K562 (cell line): Measurements from ENCODE around the gene IL20RB. TPM values are rescaled to one million over a fixed set of nuclear protein-coding genes. Genes with fewer than 3 reads are reported as not detected.

Experiments used
- ATAC-seq: fragments of 200-7000 bp; cut with Tn5 transposase; 3 replicates; pipeline ENCODE4 v1.9.1; 2020; ENCODE audit warnings: moderate library complexity
- BruUV-seq: library from RNA; stranded (reverse); fragments of 400-500 nt; replicated peaks from 2 replicates; lab custom pipeline; 2021; lab: Mats Ljungman, UMichigan
- CTCF ChIA-PET: fragments of 300-600 bp; formaldehyde crosslinking; extraction: SDS; loops from one replicate; lab custom pipeline; 2021; ENCODE audit warnings: low intra/inter-chr PET ratio; lab: Yijun Ruan, JAX
- POLR2A ChIA-PET: fragments of 300-600, 350-650 bp; sonication (Branson Sonifier 250); formaldehyde crosslinking; extraction: SDS; loops from one replicate; lab custom pipeline; 2021; ENCODE audit warnings: antibody characterized with exemption, inconsistent platforms; lab: Yijun Ruan, JAX
- DNase-seq, 4 experiments: peaks; one replicate each; pipeline versions ENCODE4 v3.0.0 to v3.0.0-alpha.2; 2011 to 2018; ENCODE audit warnings: low spot score in 3 of 4, mixed read lengths in 3 of 4; ENCODE audit errors: extremely low read depth in 1 of 4
- FAIRE-seq: peaks from 2 replicates; lab custom pipeline; 2011; peaks lifted over from hg19 to GRCh38; lab: Jason Lieb, UNC
- H2AFZ ChIP-seq: 2 replicates; pipeline ENCODE4 v1.6.0; 2011; ENCODE audit warnings: low read depth, low read length, control low read depth, inconsistent platforms
- H3K27ac ChIP-seq: fragments of 200-600 bp; 3 replicates; pipeline ENCODE4 v1.8.0; 2011; ENCODE audit warnings: low read depth, mild to moderate bottlenecking, control low read depth, inconsistent platforms, low read length, moderate library complexity, mixed read lengths; ENCODE audit errors: extremely low read depth
- H3K27me3 ChIP-seq, 2 experiments: fragments of 300-600 bp in 1 of 2; 2 replicates in 1 of 2; 3 replicates in 1 of 2; pipeline versions ENCODE4 v1.6.0 to v1.8.0; 2011; ENCODE audit warnings: inconsistent platforms in 2 of 2, low read length in 2 of 2, mild to moderate bottlenecking in 1 of 2, mixed read lengths in 1 of 2, moderate library complexity in 1 of 2; ENCODE audit not compliant: control insufficient read depth in 2 of 2, insufficient read depth in 2 of 2
- H3K36me3 ChIP-seq: fragments of 300-600 bp; 3 replicates; pipeline ENCODE4 v1.8.0; 2011; ENCODE audit warnings: mild to moderate bottlenecking, low read length, inconsistent platforms; ENCODE audit not compliant: control insufficient read depth, insufficient read depth
- H3K4me1 ChIP-seq, 2 experiments: fragments of 200-600 bp in 1 of 2; replicated peaks in 1 of 2; 2 replicates in 1 of 2; 3 replicates in 1 of 2; pipeline versions ENCODE4 v1.5.1 to v1.8.0; 2011; ENCODE audit warnings: inconsistent platforms in 2 of 2, low read length in 2 of 2, mild to moderate bottlenecking in 1 of 2, mixed read lengths in 1 of 2, moderate library complexity in 1 of 2; ENCODE audit not compliant: control insufficient read depth in 2 of 2, insufficient read depth in 2 of 2
- H3K4me2 ChIP-seq: 2 replicates; pipeline ENCODE4 v1.6.1; 2011; ENCODE audit warnings: low read length, control low read depth, inconsistent platforms, mixed read lengths; ENCODE audit not compliant: insufficient read depth
- H3K4me3 ChIP-seq: fragments of 200-600 bp; sonication (generic), shearing (Covaris generic); 2 replicates; pipeline ENCODE4 v1.5.1; 2016; ENCODE audit warnings: control low read depth, inconsistent platforms
- H3K79me2 ChIP-seq: fragments of 200-600 bp; 3 replicates; pipeline ENCODE4 v1.8.0; 2011; ENCODE audit warnings: low read length, inconsistent platforms; ENCODE audit not compliant: control insufficient read depth, insufficient read depth
- H3K9ac ChIP-seq, 2 experiments: 2 replicates each; pipeline versions ENCODE4 v1.6.0 to v1.6.1; 2011; ENCODE audit warnings: low read depth in 2 of 2, low read length in 2 of 2, control low read depth in 1 of 2, inconsistent platforms in 1 of 2, mild to moderate bottlenecking in 1 of 2, mixed read lengths in 1 of 2; ENCODE audit not compliant: insufficient read depth in 1 of 2
- H3K9me1 ChIP-seq: one replicate; pipeline ENCODE4 v1.6.0; 2011; ENCODE audit warnings: inconsistent platforms, mild to moderate bottlenecking, low read length, moderate library complexity; ENCODE audit not compliant: control insufficient read depth, insufficient read depth
- H3K9me3 ChIP-seq: replicated peaks from 2 replicates; pipeline ENCODE4 v1.5.1; 2011; ENCODE audit warnings: low read depth, low read length, inconsistent platforms; ENCODE audit not compliant: control insufficient read depth, insufficient read depth
- H4K20me1 ChIP-seq: replicated peaks from 2 replicates; pipeline ENCODE4 v1.6.1; 2011; ENCODE audit warnings: low read length, inconsistent platforms, mixed read lengths; ENCODE audit not compliant: control insufficient read depth, insufficient read depth
- ATF1 ChIP-seq, 2 experiments: fragments of 450-650 bp in 1 of 2; IDR thresholded peaks; 2 replicates each; pipeline ENCODE4 v1.6.1; 2016; ENCODE audit warnings: missing compliant biosample characterization in 1 of 2, missing genetic modification characterization in 1 of 2
- ATF4 ChIP-seq: fragments of 450-650 bp; formaldehyde crosslinking; IDR thresholded peaks from 2 replicates; pipeline ENCODE4 v1.4.0; 2022; ENCODE audit warnings: mild to moderate bottlenecking, moderate library complexity
- RBM22 ChIP-seq: fragments of 200-400 bp; formaldehyde crosslinking; IDR thresholded peaks from 2 replicates; pipeline ENCODE4 v1.6.1; 2018; ENCODE audit warnings: low read length, low read depth; ENCODE audit not compliant: poor library complexity, severe bottlenecking
- TAF7 ChIP-seq: fragments of 450-650 bp; IDR thresholded peaks from 2 replicates; pipeline ENCODE4 v1.6.1; 2016; ENCODE audit warnings: missing genetic modification characterization, missing compliant biosample characterization
- ZNF124 ChIP-seq: sonication (generic); formaldehyde crosslinking; IDR thresholded peaks from 2 replicates; pipeline ENCODE4 v1.8.1; 2022; ENCODE audit warnings: missing genetic modification reagents
- WGBS: fragments of 100-300 bp; shearing (Covaris generic); methylation state at CpG from one replicate; pipeline ENCODE4 v1.1.6; 2016; ENCODE audit warnings: low coverage, mixed read lengths; ENCODE audit not compliant: insufficient coverage; ENCODE audit errors: missing lambda C conversion rate; 5-methylcytosine and 5-hydroxymethylcytosine counted together
- in situ Hi-C: fragments of 300-500 bp; cut with MboI; formaldehyde crosslinking; loops from 4 replicates; pipeline ENCODE4 v1.15.0; 2018; ENCODE audit warnings: inconsistent platforms, mixed read lengths
- intact Hi-C: fragments of 100-400 bp; cut with micrococcal nuclease; formaldehyde crosslinking; loops from 2 replicates; pipeline ENCODE4 v1.14.2; 2022
- polyA plus RNA-seq, 8 experiments: library from polyadenylated mRNA; depleted of rRNA in 4 of 8; stranded (reverse) in 5 of 8; unstranded in 3 of 8; fragments of >200 nt; fragmentation: Nextera tagmentation in 2 of 8; fragmentation: Illumina TruSeq in 1 of 8; extraction: Ambion mirVana in 2 of 8; extraction: Trizol in 1 of 8; gene quantifications; 2 replicates each; pipeline versions ENCODE4 v1.2.1 to v1.2.3, GENCODE V29; 2011 to 2014; ENCODE audit warnings: inconsistent platforms in 1 of 8, missing spikeins in 1 of 8
- total RNA-seq, 7 experiments: library from RNA; depleted of rRNA in 6 of 7; stranded (reverse); fragments of >200 nt in 6 of 7; fragmentation: Illumina TruSeq in 2 of 7; extraction: Trizol in 2 of 7; gene quantifications; 2 replicates each; pipeline versions ENCODE4 v1.2.1 to v1.2.3, GENCODE V29; 2011 to 2021; ENCODE audit warnings: low replicate concordance in 1 of 7

The IL20RB gene
- total and polyA plus RNA-seq, 9 of the 15 experiments (the other 6 are each of a cell fraction or from before 2014, with no cell fraction given) = 0.77 to 9.9 (median 6.1) TPM

GRCh38 chr3:136982033-136982432 lies 24.2 kb downstream of the IL20RB start:
- FAIRE-seq (no peak), DNase-seq (no peak), ATAC-seq (no peak)
- no TSS peak for BruUV-seq
- Histone ChIP-seq H3K9ac (no peak overlapping the region), H3K79me2 (no peaks in the 10 kb centered on the region), H3K36me3 (no peaks in the 10 kb centered on the region), H3K9me3 (no peaks in the 10 kb centered on the region), H3K4me3 (no peak overlapping the region), H3K27ac (no peak overlapping the region), H3K4me2 (no peak overlapping the region), H2AFZ (no peak overlapping the region), H3K27me3 (no peaks in the 10 kb centered on the region), H4K20me1 (no peaks in the 10 kb centered on the region), H3K9me1 (no peaks in the 10 kb centered on the region), H3K4me1 (no peaks in the 10 kb centered on the region)
- in situ Hi-C loops = no loop called here
- ChIA-PET POLR2A (no interaction called here), CTCF (no interaction called here)
- TF ChIP-seq ATF4 (CRISPR knock-in tag) (no peak), TAF7 (tag) (no peak), RBM22 (no peak), ZNF124 (CRISPR knock-in tag) (no peak), ATF1 (CRISPR knock-in tag; IDR thresholded peaks at IDR 0.05) (no peak), ATF1 (tag; IDR thresholded peaks at IDR 0.05) (peak; percentile 45; the same call in 1 of the 2 replicates)
- 59% methylated on average over 5 of the region's 5 CpGs for WGBS
- intact Hi-C loops = no loop called here
